C4-2B (cell line): ENCODE measurements around the gene DGKD.
"Not testable (repeated sequence)": the region's sequence is repeated elsewhere in the genome, so short reads cannot be mapped to it uniquely, and the experiment has no call there.

Source experiments
- H3K27ac ChIP-seq: fragments of 450-650 bp; 2 replicates; pipeline ENCODE4 v1.5.1; 2017
- CTCF ChIP-seq: fragments of 450-650 bp; conservative IDR thresholded peaks from 2 replicates; pipeline ENCODE4 v1.5.1; 2017; ENCODE audit warnings: mild to moderate bottlenecking
- ZFX ChIP-seq: fragments of 450-650 bp; IDR thresholded peaks from 2 replicates; pipeline ENCODE4 v1.6.1; 2017

The DGKD gene

GRCh38 chr2:233326500-233326899 is 27.8 kb upstream of the DGKD start:
- no peak for TF ChIP-seq CTCF
- TF ChIP-seq ZFX = no peak
- H3K27ac ChIP-seq = no peak overlapping the region

- H3K27ac ChIP-seq = no peak overlapping the region
- TF ChIP-seq ZFX (no peak), CTCF (no peak)
Measured at GRCh38 chr2:233328922-233329321, 25.4 kb upstream of the DGKD start.

- TF ChIP-seq CTCF = no peak
- no peak for TF ChIP-seq ZFX
- no peak overlapping the region for H3K27ac ChIP-seq
Measured at GRCh38 chr2:233329489-233330135, 24.7 kb upstream of the DGKD start.

GRCh38 chr2:233331536-233331935 is 22.8 kb upstream of the DGKD start:
- TF ChIP-seq CTCF (no peak), ZFX (no peak)
- no peak overlapping the region for H3K27ac ChIP-seq

- TF ChIP-seq CTCF (no peak), ZFX (no peak)
- H3K27ac ChIP-seq = no peak overlapping the region
Measured at GRCh38 chr2:233332125-233332524, 22.2 kb upstream of the DGKD start.

- TF ChIP-seq ZFX (no peak), CTCF (no peak)
- H3K27ac ChIP-seq = no peak overlapping the region
Measured at GRCh38 chr2:233334915-233335314, 19.4 kb upstream of the DGKD start.

GRCh38 chr2:233336091-233336490 is 18.2 kb upstream of the DGKD start:
- not testable (repeated sequence) for H3K27ac ChIP-seq

GRCh38 chr2:233336541-233336940 is 17.8 kb upstream of the DGKD start:
- no peak for TF ChIP-seq CTCF
- no peak for TF ChIP-seq ZFX
- H3K27ac ChIP-seq = no peak overlapping the region; the same call in 1 of the 2 replicates
